ENCODE data around the gene METTL16.

METTL16 gene

DNA sequence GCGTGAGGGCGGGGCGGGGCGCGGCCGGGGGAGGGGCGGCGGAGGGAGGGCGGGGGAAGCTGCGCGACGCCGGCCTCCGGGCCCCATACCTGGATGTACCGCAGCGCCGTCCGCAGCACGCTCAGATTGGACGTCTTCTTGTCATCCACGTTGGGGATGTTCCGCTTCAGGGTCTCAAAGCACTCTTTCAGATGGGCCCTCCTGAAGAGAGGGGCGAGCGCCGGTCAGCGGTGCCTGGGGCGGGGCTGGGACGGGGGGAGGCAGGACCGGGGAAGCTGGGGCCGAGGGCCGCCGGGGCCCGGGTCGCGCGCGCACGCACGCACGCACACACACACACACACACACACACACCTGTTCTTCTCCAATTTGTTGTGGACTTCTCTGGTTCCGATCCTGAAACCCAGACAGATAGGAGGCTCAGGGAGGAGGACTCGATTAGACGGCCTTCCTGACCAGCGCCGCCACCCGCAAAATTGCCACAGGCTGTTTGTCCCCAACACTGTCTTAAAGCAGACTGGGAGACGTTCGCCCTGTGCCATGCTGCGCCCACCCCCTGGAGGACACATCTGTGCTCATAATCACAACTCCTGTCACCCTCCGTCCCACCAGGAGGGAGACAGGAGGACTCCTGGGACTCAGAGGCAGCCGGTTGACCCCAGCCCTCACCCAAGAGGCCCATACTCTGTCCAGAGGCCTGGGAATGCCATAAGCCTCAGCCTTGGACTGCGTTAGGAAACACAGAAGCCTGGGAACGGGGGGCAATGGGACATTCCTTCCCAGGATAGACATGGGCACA, 117.5 kb downstream of the METTL16 start:
- no peak for DNase-seq

DNA sequence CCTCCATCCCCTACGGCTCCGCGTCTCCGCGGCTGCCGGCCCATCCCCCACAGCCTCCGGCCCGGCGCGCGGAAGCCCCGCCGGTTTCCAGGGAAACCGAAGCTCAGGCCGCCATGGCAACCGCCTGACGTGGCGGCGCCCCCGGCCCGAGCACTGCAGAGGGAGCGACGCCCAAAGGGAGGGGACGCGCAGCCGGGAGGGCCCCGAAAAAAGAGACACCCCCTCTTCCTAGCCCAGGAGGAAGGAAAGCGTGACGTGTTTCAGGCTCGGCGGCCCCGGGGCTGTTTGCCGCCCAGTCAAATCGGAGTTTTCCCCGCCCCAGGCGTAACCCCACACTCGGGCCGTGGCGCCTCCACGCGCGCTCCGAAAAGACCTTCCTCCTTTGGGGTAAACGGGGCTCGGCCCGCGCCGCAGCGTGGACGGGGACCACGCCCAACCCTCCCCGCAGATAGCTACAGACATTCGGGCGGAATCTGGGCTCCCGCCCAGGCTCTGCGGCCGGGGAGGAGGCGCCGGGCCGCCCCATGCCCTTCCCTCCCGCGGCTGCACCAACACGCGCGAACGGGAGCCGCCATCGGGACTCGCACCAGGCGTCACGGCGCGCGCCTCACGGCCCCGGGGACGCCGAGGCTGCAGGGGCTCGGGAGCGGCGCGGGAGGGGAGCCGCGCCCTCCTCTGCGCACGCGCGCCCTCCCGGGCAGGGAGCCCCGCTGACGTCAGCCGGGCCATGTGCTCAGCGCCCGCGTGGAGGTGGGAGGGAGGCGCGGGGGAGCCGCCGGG, 118.3 kb downstream of the METTL16 start:
- DNase-seq = peak; percentile 86

DNA sequence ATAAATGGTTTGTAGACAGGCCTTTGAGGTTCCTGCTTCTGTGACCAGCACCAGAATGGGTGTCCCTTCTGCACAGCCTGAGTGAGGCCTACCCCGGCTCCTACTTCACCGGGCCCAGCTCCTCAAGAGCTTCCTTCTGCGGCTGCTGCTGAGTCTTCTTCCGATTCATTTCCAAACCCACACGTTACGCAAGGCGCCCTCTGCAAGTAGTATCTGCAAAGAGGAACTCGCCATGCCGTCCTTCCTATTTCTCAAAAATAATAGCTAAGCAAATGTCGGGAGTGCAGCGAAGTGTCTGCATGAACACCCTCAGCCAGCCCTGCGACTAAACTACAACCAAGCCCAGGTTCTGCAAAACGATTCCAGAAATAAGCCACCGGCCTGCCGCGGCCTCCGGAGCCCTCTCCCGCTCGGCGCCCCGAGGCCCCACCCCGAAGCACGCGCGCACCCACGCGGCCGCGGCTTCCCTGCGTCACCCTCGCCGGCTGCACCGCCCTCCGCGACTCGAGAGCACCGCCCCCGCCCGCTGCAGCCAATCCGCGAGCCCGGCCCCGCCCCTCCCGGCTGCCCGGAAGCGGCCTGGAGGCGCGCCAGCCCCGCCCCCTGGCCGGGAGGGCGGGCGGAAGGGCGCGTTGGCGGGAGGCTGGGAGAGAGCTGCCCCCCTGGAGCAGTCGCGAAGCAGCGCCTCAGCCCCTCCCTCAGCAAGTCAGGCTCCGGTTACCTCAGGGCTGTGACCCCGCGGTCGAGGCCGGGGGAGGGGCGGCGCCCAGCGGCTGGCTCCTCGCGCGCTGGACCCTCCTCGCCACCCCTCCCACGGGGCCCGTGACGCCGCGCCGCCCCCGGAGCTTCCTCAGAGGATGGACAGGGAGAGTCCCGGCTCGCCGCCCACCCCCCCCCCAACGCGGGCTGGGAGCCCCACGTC, 119.2 kb downstream of the METTL16 start:
- peak; percentile 97 for DNase-seq

DNA sequence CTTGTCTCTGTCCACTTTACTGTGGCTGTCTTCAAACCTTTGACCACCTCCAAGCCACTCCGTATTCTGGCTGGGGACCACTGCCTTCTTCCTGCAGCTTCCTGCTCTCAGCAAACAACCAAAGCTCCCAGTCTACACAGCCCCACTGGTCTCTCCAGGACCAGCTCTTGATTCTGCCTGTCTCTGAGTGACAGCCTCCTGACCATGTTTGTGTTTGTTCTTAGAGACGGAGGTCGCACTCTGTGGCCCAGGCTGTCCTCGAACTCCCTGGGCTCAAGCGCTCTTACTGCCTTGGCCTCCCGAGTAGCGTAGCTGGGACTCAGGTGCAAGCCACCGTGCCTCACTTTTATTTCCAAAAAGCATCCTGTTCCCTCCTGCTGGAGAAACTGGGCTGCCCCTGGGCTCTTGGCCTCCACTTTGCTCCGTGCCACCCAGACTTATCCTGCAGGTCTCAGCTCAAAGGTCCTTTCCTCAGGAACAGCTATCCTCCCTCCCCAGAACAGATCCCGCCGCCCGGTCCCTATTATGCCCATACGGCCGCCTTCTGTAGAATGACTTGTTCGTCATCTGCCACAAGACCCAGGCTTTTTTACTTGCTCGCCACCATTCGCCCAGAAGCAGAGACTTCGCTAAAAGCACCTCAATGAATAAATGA, 120.0 kb downstream of the METTL16 start:
- no peak for DNase-seq

DNA sequence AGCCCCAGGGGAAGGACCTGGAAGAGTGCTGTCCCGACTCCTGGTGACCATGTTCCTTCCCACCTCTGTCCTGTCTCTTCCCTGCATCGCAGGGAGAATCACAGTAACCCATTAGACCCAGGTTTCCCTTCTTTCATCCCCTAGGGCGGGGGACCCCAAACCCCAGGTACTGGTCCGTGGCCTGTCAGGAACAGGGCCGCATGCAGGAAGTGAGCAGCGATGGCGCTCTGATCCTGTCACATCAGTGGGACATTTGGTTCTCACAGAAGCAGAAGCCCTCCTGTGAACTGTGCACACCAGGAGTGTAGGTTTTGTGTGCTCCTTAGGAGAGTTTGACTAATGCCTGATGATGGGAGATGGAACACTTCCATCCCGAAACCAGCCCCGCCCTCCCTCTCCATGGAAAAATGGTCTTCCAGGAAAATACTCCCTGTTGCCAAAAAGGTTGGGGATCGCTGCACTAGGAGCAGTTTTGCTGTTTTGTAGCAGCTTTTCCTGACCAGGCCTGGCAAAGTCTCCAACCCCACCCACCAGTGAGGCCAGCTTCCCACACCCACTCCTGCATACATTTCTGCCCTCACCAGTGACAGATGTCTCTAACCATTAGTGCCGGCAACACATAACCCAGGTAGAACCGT, 121.4 kb downstream of the METTL16 start:
- DNase-seq = no peak

- no peak for DNase-seq
Observed at GRCh38 chr17:2388683-2389055, 123.0 kb downstream of the METTL16 start.

DNA sequence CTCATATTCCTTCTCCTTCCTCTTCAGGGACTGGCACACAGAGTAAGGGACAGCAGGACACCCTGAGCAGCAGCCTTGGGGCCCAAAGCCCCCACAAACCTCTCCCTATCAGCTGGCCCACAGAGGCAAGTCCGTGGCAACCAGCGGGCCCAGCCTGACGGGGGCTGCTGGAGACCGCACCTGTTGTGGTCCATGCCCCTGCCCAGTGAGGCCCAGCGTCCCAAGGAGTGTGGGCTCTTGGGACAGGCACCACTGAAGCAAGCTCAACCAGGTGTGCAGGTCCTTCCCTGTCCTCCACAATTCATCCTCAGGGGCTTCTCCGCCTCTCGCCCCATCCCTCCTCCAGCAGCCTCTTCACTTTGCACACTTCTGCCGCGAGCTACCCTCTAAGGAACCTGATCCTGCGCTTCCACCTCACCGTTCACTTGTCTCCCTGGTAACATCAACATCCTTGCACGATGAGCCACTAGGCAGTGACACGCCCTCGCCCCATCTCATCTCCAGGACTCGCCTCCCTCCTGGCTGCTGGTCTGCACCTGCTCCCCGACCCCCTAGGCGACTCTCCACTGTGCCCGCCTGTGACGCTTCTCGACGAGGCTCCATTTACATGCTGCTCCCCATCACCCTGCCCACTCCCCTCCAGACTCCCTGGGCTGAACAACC, 123.5 kb downstream of the METTL16 start:
- DNase-seq = no peak

DNA sequence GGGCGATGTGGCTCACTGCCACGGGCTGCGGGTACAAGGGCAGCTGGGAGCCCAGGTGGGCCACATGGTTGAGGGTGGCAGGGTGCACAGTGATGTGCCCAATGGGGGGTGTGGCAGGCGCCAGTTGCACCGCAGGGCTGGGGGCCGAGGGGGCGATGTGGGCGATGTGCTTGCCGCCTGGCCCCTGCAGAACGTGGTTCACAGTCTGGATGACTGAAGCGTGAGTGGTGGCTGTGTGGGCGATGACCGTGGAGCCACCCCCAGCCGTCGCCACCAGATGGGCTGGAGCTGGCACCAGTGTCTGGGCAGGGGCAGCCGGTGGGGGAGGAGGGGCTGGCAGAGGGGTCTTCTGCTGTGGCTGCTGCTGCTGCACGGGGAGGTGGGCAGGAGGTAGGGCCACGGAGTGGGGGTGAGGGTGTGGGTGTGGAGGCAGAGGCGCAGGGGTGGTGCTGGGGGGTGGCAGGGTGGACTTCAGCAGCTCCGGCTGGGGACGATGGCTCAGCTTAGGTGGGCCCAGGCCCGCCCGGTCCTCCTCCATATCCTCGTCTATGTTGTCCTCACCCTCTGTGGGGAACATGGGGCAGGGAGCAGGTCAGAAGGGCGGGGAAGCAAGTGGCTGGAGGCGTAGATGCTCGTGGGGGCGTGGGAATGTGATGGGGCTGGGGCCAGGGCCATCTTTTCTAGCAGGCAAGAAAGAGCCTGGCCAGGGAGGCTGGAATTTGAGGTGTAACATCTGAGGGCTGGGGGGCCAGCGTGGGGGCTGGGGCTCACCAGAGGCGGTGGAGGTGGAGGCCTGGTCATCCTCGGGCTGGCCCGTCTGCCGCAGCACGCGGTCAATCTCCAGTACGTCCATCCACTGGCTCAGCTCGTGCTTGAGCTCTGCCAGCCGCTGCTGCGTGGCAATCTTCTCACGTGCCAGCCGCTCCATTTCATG, 124.3 kb downstream of the METTL16 start:
- DNase-seq = no peak

DNA sequence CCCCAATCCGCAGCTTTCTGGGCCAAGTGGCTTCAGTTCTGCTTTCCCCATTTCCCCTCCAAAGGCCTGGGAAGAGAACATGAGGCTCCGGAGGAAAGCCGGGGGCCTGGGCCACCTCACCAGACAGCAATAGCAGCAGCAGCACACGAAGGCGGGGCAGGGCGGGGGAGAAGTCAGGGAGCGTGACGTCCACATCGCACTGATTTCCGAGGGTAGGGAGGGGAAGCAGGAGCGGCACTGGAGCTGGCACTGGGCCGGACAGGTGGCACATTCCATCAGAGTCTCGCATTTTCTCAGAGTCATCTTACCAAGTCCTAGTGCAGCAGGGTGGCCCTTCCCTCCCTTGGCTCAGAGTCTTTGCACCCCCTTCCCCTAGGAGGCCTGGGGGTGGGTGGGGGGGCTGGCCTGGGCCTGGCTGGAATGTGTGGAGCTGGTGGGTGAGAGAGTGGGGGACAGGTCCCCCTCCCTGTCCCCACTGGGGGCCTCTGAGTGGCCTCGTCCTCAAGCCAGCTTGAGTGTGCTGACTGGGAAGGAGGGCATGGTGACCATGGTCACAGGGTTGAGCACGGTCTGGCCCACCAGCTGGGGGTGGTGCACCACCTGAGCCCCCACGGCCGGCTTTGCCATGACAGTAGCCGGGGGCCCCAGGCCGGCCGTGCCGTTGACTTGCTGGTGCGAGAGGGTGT, 125.1 kb downstream of the METTL16 start:
- DNase-seq = no peak

GRCh38 chr17:2385240-2386210, 126.2 kb downstream of the METTL16 start:
- no peak for DNase-seq

GRCh38 chr17:2384439-2385127, 127.1 kb downstream of the METTL16 start:
- no peak for DNase-seq

GRCh38 chr17:2383628-2384167, 128.0 kb downstream of the METTL16 start:
- no peak for DNase-seq

- no peak for DNase-seq
Observed at GRCh38 chr17:2380950-2381649, 130.6 kb downstream of the METTL16 start.

DNA sequence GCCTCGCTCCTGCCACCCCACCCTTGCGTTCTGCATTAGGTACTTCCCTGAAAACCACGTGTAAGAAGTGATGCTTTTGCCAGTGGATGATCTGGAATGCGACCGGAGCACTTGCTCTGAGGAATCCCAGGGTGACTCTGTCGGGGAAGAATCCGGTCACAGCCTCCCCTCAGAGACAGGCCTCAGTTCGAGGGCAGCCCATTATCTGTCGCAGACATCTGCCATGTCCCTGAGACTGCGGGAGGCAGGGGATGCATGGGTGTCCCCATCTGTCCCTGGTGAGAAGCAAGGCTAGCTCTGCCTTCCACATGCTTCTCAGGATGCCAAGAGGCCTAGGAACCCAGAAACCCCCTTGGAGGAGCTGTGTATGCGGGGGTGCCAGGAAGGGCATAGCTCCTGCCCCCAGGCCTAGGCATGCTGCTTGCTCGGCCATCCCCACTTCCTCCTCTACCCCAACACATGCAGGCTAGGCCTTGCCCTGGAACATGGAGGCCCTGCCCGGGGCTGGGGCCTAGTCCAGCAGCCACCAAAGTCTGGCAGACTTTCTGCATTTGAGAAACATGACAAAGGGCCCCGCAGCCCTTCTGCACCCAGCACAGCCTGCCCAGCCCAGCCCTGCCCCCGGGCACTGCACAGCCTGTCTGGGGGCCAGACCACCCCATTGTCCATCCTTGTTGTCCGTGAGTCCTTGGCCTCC, 131.3 kb downstream of the METTL16 start:
- DNase-seq = no peak

GRCh38 chr17:2379489-2380225, 132.0 kb downstream of the METTL16 start:
- no peak for DNase-seq

GRCh38 chr17:2378905-2379304, 132.8 kb downstream of the METTL16 start:
- no peak for DNase-seq

Data from activated T-cell treated with anti-CD3 and anti-CD28 coated beads for 4 hours (primary cell).